ENCODE results near the gene NFE2L3. TPM values are rescaled to one million over a fixed set of nuclear protein-coding genes. Genes with fewer than 3 reads are reported as not detected.

Gene NFE2L3
- 1.8 TPM in 1 of 2 replicates, not detected in the other for total RNA-seq

GRCh38 chr7:26151953-26152781 is at the start of gene NFE2L3:
NFE2L3 (plus strand) TSS chr7:26152198; CDS start chr7:26152499, 301 bp downstream.

GRCh38 chr7:26200444-26201246 is 48.6 kb downstream of the NFE2L3 start, which contains the start of gene HNRNPA2B1:
HNRNPA2B1 (minus strand) TSS chr7:26200746; CDS start chr7:26200577, 169 bp downstream.

DNA sequence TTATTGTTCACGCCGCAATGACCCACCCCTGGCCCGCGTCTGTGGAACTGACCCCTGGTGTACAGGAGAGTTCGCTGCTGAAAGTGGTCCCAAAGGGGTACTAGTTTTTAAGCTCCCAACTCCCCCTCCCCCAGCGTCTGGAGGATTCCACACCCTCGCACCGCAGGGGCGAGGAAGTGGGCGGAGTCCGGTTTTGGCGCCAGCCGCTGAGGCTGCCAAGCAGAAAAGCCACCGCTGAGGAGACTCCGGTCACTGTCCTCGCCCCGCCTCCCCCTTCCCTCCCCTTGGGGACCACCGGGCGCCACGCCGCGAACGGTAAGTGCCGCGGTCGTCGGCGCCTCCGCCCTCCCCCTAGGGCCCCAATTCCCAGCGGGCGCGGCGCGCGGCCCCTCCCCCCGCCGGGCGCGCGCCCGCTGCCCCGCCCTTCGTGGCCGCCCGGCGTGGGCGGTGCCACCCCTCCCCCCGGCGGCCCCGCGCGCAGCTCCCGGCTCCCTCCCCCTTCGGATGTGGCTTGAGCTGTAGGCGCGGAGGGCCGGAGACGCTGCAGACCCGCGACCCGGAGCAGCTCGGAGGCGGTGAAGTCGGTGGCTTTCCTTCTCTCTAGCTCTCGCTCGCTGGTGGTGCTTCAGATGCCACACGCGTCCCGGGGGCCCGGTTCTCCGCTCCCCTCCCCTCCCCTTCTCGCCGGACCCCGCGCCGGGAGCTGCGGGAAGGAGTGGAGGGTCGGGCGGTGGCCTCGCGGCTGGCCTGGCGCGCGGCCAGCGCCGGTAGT is 49.4 kb downstream of the NFE2L3 start, which contains the start of gene CBX3:
Gene CBX3 (plus strand): TSS at position 499 of the 772 bp plus-strand sequence. CDS start 1,254 bp downstream, outside the sequence.

Other genes starting within 250 kb of the NFE2L3 start
- 111 and 132 TPM in 2 replicates for gene HNRNPA2B1, start 48.5 kb downstream of the NFE2L3 start, total RNA-seq
- gene CBX3, start 49.5 kb downstream of the NFE2L3 start, total RNA-seq, result 110 and 125 TPM in 2 replicates
- gene SNX10, start 139.7 kb downstream of the NFE2L3 start, total RNA-seq, result 0.20 and 2.2 TPM in 2 replicates